Subcutaneous adipose tissue (tissue), 4 donors: ENCODE results near the gene UBASH3B. TPM values are rescaled to one million over a fixed set of nuclear protein-coding genes. Genes with fewer than 3 reads are reported as not detected.

ENCODE experiments used
- CTCF ChIP-seq: fragments of 450-650 bp; IDR thresholded peaks from one replicate; pipeline ENCODE4 v1.5.1; 2016; ENCODE audit warnings: low read depth, mild to moderate bottlenecking, control low read depth, antibody characterized with exemption, moderate library complexity
- total RNA-seq, 4 donors: library from RNA; depleted of rRNA; stranded (reverse); fragments of >200 nt; gene quantifications; one replicate each; pipeline ENCODE4 v1.1.0, GENCODE V29; 2016

The UBASH3B gene
- total RNA-seq, 4 donors from 2014 or later = 2.4 to 15.3 (median 7.1) TPM

GRCh38 chr11:122821169-122821568, 165.6 kb downstream of the UBASH3B start:
- TF ChIP-seq CTCF = no peak

GRCh38 chr11:122822241-122822640, 166.7 kb downstream of the UBASH3B start:
- no peak for TF ChIP-seq CTCF

GRCh38 chr11:122823564-122823963, 168.0 kb downstream of the UBASH3B start:
- no peak for TF ChIP-seq CTCF

GRCh38 chr11:122832721-122833470, 177.4 kb downstream of the UBASH3B start:
- no peak for TF ChIP-seq CTCF

GRCh38 chr11:122833846-122834464, 178.4 kb downstream of the UBASH3B start:
- TF ChIP-seq CTCF = no peak

GRCh38 chr11:122836916-122837315, 181.4 kb downstream of the UBASH3B start:
- no peak for TF ChIP-seq CTCF

- TF ChIP-seq CTCF = no peak
Measured at GRCh38 chr11:122837528-122838346, 182.2 kb downstream of the UBASH3B start.
